Activated naive CD4-positive, alpha-beta T cell treated with Interleukin-2 at 50 U/mL for 16 hours (primary cell): Measurements from ENCODE around the gene LUC7L3.
"Not testable (repeated sequence)": the region's sequence is repeated elsewhere in the genome, so short reads cannot be mapped to it uniquely, and the experiment has no call there.

ENCODE experiments used
- DNase-seq: peaks from one replicate; pipeline ENCODE4 v3.0.0-alpha.2; 2020

LUC7L3 gene, protein sequence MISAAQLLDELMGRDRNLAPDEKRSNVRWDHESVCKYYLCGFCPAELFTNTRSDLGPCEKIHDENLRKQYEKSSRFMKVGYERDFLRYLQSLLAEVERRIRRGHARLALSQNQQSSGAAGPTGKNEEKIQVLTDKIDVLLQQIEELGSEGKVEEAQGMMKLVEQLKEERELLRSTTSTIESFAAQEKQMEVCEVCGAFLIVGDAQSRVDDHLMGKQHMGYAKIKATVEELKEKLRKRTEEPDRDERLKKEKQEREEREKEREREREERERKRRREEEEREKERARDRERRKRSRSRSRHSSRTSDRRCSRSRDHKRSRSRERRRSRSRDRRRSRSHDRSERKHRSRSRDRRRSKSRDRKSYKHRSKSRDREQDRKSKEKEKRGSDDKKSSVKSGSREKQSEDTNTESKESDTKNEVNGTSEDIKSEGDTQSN

DNA sequence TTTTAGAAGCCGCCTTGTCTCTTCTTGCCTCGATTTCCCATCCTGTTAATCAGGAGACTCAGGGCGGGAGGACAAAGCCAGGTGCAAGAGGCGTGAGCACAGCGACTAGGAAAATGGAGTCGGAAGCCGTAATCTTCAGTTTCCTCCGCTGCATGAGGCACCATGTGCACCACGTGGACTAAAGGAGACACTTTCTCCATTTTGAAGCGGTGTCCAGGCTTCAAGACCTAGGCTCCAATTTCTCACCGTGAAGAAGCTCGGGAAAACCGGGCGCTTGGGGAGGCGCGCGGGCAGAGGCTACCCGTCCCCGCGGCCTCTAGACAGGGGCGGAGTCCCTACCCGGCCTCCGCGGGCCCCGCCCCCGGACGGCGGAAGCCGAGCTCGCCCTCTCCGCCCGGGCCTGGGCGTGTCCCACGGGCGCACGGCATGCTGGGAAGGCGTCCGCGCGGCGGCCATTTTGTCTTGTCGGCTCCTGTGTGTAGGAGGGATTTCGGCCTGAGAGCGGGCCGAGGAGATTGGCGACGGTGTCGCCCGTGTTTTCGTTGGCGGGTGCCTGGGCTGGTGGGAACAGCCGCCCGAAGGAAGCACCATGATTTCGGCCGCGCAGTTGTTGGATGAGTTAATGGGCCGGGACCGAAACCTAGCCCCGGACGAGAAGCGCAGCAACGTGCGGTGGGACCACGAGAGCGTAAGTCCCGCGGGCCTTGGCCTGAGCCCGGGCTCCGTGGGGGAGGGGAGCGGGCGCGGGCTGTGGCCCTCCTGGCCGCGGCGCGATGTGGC lies at the start of gene LUC7L3:
LUC7L3 (plus strand) TSS at position 460 of the 780 bp plus-strand sequence; CDS start at position 590, 130 bp downstream.
- DNase-seq, result peak; percentile 95

DNA sequence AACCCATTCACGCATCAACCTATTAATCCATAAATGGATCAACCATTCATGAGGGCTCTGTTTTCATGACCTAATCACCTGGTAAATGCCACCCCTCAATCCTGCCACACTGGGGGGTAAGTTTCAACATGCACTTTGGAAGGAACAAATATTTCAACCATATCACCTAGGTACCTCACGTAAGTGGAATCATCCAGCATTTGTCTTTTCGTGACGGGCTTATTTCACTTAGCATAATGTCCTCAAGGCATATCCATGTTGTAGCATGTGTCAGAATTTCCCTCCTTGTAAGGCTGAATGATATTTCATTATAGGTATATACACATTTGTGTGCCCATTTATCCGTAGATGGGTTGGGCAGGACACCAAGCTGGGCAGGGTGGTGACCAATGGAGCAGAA lies 47.3 kb upstream of the LUC7L3 start:
- no peak for DNase-seq

DNA sequence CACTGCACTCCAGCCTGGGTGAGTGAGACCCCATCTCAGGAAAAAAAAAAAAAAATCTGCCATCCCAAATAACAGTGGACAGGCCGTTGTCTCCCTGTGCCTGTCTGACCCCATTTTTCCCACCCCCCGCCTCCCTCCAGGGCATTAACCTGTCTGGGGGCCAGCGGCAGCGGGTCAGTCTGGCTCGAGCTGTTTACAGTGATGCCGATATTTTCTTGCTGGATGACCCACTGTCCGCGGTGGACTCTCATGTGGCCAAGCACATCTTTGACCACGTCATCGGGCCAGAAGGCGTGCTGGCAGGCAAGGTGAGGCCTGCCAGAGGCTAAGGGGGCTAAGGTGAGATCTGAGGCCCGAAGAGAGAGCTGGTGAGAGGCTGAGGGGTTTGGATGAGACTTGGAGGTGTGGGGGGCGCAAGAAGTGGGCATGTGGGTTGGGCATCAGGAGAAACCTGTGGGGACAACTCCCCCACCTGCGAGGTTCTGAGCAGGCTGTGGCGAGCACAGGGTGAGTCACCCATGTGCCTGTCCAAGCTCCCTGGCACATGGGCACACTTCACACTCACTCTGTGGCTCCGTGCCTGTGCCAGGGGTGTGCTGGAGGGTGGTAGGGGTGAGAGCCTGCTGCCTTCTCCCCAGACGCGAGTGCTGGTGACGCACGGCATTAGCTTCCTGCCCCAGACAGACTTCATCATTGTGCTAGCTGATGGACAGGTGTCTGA lies 46.4 kb upstream of the LUC7L3 start:
- DNase-seq, result no peak

DNA sequence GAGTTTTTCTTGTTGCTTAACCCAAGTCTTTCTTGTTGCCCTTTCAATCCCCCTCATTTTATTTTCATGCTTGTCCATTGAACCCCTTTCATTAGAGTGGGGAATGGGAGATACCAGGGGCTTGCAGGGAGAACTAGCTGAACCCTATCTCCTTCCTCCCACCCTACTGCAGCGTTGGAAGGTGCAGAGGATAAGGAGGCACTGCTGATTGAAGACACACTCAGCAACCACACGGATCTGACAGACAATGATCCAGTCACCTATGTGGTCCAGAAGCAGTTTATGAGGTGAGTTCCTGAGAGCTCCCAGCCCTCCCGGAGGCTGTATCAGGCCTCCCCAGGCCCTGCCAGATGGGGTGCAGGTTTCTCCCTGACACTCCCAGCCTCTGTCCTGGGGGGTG lies 44.2 kb upstream of the LUC7L3 start:
- DNase-seq, result no peak

DNA sequence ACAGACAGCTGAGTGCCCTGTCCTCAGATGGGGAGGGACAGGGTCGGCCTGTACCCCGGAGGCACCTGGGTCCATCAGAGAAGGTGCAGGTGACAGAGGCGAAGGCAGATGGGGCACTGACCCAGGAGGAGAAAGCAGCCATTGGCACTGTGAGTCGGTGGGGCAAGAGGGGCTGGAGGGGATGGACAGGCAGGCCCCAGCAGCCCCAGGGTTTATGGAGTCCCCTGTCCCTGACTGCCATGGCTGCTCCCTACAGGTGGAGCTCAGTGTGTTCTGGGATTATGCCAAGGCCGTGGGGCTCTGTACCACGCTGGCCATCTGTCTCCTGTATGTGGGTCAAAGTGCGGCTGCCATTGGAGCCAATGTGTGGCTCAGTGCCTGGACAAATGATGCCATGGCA lies 43.8 kb upstream of the LUC7L3 start:
- DNase-seq, result no peak

DNA sequence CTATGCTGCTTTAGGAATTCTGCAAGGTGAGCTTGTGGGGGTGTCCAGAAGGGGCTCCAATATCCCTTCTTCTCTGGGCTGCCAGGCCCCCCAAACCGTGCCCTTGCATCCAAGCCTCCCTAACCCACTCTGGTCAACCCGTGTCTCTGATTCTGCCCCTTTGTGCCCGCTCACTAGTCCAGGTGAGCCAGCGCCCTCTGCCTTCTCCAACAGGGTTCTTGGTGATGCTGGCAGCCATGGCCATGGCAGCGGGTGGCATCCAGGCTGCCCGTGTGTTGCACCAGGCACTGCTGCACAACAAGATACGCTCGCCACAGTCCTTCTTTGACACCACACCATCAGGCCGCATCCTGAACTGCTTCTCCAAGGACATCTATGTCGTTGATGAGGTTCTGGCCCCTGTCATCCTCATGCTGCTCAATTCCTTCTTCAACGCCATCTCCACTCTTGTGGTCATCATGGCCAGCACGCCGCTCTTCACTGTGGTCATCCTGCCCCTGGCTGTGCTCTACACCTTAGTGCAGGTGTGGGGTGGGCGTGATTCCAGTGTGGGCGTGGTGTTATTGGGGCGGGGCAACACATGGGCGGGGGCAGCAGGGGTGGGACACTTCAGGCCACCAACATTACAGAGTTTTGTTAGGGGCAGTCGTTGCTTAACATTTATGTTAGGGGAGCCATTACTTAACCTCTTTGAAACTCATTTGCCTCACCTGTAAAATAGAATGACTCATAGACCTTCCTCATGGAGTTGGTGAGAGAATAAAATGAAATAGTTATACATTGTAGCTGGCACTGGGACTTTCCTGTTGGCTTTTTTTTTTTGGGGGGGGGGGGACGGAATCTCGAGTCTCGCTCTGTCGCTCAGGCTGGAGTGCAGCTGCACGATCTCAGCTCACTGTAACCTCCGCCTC lies 43.1 kb upstream of the LUC7L3 start:
- DNase-seq, result no peak

DNA sequence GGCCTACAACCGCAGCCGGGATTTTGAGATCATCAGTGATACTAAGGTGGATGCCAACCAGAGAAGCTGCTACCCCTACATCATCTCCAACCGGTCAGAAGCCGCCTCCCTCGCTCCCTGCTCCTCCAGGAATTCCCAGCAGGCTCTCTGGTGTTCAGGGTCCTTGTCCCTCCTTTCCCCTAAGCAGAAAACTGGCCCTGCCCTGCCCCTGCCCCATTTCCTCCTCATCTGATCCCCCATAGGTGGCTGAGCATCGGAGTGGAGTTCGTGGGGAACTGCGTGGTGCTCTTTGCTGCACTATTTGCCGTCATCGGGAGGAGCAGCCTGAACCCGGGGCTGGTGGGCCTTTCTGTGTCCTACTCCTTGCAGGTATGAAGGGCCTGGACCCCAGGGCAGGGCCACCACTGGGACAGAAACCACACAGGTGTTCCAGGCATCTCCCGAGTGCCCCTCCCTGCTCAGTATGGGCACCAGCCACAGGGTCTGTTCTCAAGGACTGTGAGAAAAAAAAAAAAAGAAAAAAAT lies 41.5 kb upstream of the LUC7L3 start:
- DNase-seq, result no peak

DNA sequence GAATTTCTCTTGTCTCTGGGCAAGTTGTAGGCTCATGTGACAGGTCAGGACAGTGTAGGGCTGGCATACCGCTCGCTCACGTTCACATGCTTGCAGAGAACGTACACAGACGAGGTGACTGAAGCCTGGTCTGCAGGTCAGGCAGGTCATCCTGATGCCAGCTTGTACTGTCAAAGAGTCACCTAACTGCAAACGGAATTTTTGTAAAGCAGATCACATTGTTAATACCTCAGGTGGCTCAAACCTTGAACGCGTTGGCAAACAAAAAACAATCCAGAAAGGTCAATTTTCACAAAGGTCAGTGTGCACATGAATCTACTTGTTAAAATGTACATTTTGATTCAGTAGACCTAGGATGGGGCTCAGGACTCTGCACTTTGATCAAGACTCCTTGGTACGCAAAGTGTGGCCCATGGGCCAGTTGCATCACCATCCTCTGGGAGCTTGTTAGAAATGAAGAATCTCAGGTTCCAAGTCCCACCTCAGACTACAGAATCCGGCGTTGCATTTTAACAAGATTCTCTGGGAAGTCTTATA lies 40.3 kb upstream of the LUC7L3 start:
- DNase-seq, result no peak

DNA sequence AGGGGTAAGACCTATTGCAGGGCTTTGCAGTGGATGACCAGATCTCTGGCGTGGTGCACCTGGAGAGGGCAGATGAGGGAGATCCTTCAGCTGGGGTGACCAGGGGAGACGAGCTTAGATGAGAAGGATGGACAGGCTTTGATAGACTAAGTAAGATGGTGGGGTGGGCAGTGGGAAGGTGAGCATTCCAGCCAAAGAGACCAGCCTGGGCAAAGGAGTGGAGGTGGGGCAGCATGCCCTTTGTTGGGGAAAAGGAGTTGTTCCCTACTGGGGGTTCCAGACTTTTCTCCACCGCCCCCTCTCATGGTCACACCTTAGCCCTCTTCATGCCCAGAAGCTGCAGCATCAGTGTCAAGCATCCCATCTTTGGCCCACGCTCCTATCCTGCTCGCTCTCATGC lies 39.3 kb upstream of the LUC7L3 start:
- no peak for DNase-seq

DNA sequence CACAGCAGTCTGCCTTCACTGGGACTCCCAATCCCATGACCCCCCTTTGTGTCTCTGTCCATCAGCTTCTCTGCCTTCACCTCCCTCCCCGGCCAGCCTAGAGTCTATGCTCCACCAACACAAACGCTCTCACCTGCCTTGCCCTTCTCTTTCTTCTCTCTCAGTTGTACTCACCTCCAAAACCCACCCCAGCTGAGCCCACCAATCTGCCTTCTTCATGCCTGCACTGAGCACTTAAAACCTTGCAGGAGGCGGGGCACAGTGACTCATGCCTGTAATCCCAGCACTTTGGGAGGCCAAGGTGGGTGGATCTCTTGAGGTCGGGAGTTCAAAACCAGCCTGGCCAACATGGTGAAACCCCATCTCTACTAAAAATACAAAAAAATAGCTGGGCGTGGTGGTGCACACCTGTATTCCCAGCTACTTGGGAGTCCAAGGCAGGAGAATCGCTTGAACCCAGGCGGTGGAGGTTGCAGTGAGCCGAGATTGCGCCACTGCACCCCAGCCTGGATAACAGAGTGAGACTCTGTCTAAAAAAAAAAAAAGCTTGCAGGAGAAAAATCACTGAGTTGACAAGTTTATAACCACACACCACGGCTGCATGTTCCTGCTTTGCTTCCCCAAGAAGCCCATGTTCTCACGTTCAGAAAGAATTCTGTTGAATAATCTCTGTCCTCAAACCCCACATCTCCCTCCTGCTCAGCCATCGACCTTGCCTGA lies 38.7 kb upstream of the LUC7L3 start:
- DNase-seq, result not testable (repeated sequence)

DNA sequence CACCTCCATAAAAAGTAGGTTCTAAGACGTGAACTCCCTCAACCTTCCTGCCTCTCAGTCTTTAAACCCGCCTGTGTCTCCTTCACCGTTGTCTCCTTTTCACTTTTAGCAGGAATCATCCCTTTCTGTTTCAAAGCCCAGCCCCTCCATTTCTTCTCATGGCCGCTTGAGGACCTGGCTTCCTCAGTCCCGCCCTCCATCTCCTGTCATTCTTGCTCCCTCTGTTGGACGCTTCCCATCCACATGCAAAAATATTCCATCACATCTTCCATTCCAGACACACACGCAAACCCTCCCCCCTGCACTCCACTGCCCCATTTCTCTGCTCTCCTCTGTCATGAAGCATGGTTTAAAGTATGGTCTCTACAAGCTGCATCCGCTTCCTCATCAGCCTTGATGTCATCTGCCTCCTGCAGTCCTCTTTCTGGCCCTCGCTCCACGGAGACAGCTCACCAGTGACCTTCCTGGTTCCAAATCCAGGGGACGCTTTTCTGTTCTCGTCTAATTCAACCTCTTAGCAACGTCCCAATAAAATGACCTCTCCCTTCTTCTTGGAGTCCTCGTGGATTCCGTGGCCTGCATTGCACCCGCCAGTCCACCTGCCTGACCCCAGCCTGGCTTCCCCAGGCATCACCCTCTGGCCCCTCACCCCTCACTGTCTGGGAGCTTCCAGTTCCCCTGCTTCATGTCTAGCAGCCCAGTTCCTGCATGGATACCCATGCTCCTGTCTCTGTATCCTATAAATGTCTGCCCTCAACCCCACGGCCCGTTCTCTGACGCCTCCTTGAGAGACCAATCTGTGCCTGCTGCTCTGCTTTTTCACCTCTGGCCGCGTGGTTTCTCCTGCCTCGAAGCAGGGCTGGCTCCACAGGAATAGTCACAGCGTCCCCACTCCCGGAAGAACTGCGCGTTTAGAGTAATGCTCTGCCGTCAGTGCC lies 37.9 kb upstream of the LUC7L3 start:
- no peak for DNase-seq

DNA sequence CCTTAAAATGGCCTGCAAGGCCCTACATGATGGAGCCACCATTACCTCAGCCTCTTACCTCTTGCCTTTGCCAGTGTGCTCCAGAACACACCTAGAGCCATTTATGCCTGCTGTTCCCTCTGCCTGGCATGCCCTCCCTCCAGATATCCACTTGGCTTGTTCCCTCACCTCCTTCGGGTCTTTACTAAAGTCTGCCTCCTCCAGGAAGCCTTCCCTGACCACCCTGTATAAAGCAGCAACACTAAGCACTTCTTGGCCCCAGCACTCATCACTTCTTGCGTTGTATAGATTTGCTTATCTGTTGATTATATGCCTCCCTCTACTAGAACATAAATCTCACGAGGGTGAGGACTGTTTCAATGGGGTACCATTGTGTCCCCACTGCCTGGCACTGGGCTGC lies 37.0 kb upstream of the LUC7L3 start:
- no peak for DNase-seq

DNA sequence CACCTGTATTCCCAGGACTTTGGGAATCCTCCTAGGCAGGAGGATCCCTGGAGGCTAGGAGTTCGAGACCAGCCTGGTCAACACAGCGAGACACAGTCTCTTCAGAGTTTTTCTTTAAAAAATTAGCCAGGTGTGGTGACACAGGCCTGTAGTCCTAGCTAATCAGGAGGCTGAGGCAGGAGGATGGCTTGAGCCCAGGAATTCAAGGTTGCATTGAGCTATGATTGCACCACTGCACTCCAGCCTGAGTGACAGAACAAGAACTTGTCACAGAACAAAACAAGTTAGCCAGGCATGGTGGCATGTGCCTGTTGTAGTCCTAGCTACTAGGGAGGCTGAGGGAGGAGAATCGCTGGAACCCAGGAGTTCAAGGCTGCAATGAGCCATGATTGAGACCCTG lies 36.5 kb upstream of the LUC7L3 start:
- no peak for DNase-seq

DNA sequence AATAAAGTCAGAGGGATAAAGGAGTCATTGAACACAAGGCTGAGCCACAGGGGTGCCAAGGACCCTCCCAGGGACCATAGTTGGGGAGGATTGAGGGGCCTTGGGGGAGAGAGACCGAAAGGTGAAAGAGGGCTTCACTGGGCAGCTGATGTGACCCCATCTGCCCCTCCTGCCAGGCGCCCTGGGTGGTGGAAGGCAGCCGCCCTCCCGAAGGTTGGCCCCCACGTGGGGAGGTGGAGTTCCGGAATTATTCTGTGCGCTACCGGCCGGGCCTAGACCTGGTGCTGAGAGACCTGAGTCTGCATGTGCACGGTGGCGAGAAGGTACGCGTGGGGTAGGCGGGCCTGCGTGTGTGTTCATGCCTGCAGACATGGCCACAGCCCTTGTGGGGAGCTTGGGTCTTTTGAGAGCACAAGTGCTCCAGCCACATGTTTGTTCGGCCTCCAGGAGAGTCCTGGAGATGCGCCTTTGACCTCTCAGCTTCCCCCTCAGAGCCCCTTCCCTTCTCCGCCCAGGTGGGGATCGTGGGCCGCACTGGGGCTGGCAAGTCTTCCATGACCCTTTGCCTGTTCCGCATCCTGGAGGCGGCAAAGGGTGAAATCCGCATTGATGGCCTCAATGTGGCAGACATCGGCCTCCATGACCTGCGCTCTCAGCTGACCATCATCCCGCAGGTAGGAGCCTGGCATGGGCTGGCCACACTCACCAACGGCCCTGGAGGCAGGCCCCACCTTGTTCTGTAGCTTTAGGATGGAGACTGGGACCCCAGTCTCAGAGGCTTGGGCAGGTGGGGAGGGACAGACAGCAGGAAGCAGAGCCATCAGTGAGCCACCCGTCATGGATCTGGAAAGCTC lies 35.7 kb upstream of the LUC7L3 start:
- DNase-seq, result no peak

DNA sequence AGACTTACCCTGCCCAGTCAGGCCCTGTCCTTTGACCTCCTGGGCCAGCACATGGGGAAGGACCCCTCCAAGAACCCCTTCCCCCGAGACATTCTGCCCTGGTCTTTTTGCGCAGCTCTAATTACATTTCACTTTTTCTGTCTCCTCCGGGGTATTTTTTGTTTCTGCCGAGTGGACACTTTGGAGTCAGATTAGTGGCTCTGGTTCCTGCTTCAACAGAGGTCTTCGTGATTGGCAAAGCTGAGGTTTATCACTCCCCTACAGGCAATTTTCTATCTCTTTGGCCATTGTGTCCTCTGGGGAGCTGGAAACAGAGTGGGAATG lies 35.2 kb upstream of the LUC7L3 start:
- no peak for DNase-seq

DNA sequence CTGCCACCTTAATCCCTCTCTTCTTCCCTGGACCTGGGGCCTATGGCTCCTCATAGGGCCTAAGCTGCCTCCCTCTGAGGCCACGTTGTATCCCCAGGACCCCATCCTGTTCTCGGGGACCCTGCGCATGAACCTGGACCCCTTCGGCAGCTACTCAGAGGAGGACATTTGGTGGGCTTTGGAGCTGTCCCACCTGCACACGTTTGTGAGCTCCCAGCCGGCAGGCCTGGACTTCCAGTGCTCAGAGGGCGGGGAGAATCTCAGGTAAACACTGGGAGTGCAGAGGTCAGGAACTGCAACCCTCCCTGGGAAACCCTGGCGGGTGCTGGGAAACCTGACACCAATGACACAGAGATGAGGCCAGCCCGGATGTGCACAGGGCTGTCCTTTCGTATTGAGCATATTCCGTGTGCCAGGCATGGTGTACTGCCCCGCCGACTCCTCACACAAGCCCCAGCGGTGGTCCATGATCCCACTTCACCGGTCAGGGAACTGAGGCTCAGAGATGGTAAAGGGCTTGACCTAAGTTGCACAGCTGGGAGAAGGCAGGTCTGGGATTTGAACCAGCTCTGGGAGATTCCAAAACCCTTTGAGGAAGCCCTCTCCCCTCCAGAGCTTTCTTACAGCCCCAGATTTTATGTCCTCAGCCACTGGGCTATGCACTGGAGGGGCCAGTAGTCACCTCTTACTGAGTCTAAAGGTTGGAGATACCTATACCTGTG lies 34.6 kb upstream of the LUC7L3 start:
- no peak for DNase-seq

DNA sequence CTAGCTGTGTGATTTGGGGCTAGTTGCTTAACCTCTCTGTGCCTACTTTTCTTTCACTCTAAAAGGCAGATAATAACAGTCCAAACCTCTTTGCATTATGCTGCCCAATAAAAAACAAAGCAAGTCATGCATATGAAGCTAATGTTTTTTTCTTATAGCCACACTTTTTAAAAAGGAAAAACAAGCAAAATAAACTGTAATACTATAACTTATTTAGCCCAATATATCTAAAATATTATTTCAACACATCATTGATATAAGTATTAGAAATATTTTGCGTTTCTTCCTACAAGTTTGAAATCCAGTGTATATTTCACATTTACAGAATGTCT lies 34.1 kb upstream of the LUC7L3 start:
- no peak for DNase-seq

DNA sequence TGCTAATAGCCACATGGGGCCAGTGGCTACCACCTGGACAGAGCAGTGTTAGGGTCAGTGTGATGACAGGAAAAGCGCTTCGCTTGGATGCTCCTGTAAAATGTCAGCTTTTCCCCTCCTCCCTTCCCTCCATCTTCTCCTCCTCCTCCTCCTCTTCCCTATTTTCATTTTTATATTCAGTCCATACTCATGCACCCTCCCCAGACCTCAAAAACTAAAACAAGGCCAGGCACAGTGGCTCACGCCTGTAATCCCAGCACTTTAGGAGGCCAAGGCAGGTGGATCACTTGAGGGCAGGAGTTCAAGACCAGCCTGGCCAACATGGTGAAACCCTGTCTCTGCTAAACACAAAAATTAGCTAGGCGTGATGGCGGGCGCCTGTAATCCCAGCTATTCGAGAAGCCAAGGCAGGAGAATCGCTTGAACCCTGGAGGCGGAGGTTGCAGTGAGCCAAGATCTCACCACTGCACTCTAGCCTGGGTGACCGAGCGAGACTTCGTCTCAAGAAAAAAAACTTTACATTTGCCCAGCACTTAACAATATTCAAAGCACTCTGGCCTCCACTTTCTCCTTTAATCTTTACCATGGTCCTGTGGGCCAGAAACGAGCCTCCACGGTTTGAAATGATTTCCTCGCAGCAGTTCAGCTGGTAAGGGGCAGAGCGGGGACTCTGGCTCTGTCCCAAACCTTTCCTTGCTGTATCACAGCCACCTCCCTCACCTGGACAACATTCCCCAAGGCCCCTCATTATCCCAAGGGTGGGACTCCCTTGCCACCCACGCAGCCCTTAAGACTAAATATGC lies 33.5 kb upstream of the LUC7L3 start:
- DNase-seq, result no peak
